ENCODE measurements around the gene SLC25A1. TPM values are rescaled to one million over a fixed set of nuclear protein-coding genes. Genes with fewer than 3 reads are reported as not detected.

SLC25A1 gene
- total RNA-seq, 4 donors from 2014 or later: 68.5 to 229 (median 185) TPM

DNA sequence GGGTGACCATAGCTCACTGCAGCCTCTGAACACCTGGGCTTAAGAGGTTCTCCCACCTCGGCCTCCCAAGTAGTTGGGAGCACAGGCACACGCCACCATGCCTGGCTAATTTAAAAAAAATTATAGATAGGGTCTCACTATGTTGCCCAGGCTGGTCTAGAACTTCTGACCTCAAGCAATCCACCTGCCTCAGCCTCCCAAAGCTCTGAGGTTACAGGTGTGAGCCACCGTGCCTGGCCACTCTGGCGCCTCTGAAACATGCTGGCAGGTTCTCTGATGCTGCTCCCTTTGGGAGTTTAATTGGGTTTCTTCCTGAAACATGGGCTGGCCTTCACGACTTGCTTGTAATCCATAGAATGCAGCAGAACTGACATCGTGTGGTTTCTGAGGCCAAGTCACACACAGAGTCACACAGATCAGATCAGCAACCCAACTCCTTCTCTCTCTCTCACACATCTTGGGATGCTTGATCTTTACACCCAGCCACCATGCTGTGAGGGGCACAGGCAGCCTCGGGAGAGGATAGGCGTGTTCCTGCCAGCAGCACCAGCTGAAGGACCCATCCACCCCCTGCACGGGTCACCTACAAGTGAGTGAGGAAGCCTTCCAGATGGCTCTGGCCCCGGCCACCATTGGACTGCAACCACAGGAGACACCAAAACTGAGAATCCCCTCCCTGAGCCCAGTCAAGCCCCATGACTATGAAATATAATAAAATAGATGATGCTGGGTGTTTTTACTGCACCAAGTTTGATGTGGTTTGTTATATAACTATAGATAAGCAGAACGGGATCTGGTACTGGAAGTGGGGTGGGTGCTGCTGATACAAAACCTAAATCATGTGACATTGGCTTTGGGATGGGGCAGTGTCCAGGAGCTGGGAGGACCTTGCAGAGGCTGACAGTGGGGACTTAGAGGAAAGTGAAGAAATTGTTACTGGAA, 25.3 kb downstream of the SLC25A1 start:
- no peak overlapping the region for H3K4me3 ChIP-seq
- no peak for TF ChIP-seq POLR2A (IDR thresholded peaks at IDR 0.05)
- TF ChIP-seq, protein P1, sequence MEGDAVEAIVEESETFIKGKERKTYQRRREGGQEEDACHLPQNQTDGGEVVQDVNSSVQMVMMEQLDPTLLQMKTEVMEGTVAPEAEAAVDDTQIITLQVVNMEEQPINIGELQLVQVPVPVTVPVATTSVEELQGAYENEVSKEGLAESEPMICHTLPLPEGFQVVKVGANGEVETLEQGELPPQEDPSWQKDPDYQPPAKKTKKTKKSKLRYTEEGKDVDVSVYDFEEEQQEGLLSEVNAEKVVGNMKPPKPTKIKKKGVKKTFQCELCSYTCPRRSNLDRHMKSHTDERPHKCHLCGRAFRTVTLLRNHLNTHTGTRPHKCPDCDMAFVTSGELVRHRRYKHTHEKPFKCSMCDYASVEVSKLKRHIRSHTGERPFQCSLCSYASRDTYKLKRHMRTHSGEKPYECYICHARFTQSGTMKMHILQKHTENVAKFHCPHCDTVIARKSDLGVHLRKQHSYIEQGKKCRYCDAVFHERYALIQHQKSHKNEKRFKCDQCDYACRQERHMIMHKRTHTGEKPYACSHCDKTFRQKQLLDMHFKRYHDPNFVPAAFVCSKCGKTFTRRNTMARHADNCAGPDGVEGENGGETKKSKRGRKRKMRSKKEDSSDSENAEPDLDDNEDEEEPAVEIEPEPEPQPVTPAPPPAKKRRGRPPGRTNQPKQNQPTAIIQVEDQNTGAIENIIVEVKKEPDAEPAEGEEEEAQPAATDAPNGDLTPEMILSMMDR (IDR thresholded peaks at IDR 0.05): no peak
- peaks cover 0 to 25% of the 10 kb centered on the region in 2 donors for H3K27me3 ChIP-seq
- H3K9me3 ChIP-seq: peaks cover 0 to 3% (median 0%) of the 10 kb centered on the region in 4 donors
- H3K4me1 ChIP-seq: peaks cover 0 to 16% (median 3%) of the 10 kb centered on the region in 4 donors
- H3K27ac ChIP-seq: no peak overlapping the region
- DNase-seq: no peak
- H3K36me3 ChIP-seq: no peaks in the 10 kb centered on the region

DNA sequence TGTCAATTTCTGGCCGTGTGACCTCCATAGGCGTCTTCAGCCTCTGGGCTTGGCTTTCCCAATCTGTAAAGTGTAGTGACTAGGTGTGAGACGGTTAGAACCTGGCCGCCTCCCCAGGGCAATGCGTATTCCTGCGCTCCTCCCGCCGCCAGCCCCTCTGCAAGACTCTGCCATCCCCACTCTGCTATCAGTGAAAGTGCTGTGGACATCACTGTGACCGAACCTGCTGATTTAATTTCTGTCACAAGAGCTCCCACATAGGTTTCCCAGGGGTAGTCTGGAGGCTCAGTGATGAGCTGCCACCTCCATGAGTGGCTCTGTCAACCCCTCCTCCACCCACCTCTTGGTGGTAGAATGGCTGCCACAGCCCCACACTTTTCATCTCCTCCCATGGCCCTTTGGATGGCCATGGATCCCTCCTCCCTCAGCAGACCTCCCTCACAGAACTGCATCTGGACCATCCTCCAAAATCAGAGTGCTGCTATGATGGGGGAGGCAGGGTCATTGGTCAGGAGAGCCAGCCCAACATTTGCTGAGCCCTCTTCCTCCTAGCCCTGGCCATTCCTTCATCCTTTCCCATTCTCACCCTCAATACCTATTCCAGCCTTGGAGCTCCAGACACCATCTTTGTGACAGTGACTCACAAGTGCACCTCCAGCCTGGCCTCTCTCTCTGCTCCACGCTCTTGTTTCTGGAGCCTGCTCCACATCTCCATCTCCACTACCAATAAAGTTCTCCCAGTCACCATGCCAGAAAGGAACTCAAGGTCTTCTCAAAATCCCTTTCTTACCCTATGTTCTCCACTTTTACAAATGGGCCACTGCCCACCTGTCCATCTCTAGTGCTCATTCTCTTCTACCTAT, 27.0 kb downstream of the SLC25A1 start:
- no peak overlapping the region for H3K4me3 ChIP-seq
- H3K27me3 ChIP-seq: peaks cover 0 to 25% of the 10 kb centered on the region in 2 donors
- no peak for TF ChIP-seq POLR2A (IDR thresholded peaks at IDR 0.05)
- TF ChIP-seq, protein P1 (IDR thresholded peaks at IDR 0.05): no peak
- no peak overlapping the region for H3K27ac ChIP-seq
- peaks cover 0 to 16% (median 3%) of the 10 kb centered on the region in 4 donors for H3K4me1 ChIP-seq
- H3K36me3 ChIP-seq: no peaks in the 10 kb centered on the region
- H3K9me3 ChIP-seq: peaks cover 0 to 3% (median 0%) of the 10 kb centered on the region in 4 donors
- DNase-seq: no peak

DNA sequence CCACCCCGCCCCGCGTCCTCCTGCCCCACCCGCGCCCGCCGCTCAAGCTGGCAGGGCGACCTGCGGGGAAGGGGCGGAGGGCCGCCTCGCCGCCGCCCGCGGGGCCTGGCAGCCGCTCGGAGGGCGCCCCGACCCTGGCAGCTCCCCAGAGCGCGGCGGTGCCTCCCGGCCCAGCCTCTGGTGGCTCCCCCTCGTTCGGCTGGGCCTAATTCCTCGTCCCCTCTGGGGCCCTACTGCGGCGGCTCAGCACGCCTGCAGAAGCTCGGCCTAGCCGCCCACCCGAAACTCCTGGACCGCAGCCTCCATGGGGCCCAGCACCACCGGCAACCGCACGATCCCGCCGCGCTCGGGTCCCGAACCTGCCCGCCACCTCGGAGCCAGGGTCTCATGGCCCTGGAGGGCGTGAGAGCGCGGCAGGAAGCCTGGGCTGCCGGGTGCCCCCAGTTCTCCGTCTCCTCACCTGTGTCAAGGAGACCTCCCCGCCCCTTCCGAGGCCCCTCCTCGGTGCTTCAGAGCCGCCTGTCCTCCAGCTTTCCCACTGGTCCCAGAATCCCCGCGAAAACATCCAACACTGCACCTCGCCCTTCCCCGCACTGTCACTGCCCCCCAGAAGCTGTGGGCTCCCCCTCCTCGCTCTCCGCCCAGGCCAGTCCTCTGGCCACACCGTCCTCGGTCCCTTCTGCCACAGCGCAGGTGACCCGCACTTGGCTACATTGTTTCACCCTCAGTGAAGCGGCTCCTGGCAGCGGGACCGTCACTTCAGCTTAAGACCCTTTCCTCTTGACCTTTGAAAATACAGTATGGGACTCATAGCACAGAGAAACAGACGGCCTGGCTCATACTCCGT, 27.8 kb downstream of the SLC25A1 start:
- DNase-seq: no peak
- Histone ChIP-seq H3K4me3 (no peak overlapping the region), H3K4me1 (peaks cover 0 to 16% (median 3%) of the 10 kb centered on the region in 4 donors), H3K9me3 (peaks cover 0 to 3% (median 0%) of the 10 kb centered on the region in 4 donors), H3K36me3 (no peaks in the 10 kb centered on the region), H3K27ac (no peak overlapping the region), H3K27me3 (peaks cover 0 to 25% of the 10 kb centered on the region in 2 donors)
- TF ChIP-seq POLR2A (IDR thresholded peaks at IDR 0.05): no peak
- TF ChIP-seq, protein P1 (IDR thresholded peaks at IDR 0.05): no peak

DNA sequence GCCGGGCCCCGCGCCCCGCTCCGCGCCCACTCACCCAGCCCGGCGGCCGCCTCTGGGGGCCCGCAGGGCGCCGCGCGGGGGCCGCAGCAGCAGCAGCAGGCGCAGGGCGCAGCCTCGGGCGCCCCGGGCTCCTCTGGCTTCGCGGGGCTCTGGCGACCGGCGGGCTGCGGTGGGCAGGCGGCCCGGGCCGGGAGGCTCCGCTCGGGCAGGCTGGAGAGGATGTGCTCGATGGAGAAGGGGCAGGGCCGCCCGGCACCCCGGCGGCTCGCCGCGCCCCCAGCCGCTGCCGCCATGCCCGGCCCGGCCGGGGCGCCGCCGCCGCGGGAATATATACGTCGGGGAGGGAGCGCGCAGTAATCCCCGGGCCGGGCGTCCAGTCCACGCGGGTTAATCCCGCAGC, 28.5 kb downstream of the SLC25A1 start, which contains the start of gene GSC2:
GSC2 (minus strand) TSS at position 302 of the 400 bp plus-strand sequence; CDS start at position 293, 9 bp downstream.
- H3K4me1 ChIP-seq: peaks cover 0 to 16% (median 3%) of the 10 kb centered on the region in 4 donors
- DNase-seq: no peak
- H3K4me3 ChIP-seq: peak within 1 kb of the TSS in 3 of 4 donors; percentile 20 to 38 (median 32)
- no peak within 1 kb of the TSS for H3K27ac ChIP-seq
- no peaks in the 10 kb centered on the region for H3K36me3 ChIP-seq
- TF ChIP-seq, protein P1 (IDR thresholded peaks at IDR 0.05): no peak
- TF ChIP-seq POLR2A (IDR thresholded peaks at IDR 0.05): no peak
- H3K27me3 ChIP-seq: peaks cover 0 to 25% of the 10 kb centered on the region in 2 donors
- peaks cover 0 to 3% (median 0%) of the 10 kb centered on the region in 4 donors for H3K9me3 ChIP-seq

Data from Peyer's patch (tissue), 4 donors.